ENCODE measurements around the gene PCBP4.

DNA sequence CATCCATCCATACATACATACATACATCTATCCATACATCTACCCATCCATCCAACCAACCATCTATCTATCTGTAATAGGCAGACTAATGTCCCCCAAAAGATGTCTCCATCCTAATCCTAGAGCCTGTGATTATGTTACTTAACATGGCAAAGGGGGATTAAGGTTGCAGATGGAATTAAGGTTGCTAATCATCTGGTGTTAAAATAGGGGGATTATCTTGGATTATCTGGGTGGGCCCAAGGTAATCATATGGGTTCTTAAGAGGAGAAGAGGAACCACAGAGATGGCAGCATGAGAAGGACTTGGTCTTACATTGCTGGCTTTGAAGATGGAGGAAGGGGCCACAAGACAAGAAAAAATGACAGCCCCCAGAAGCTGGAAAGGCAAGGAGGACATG, 43.2 kb upstream of the PCBP4 start:
- TF ChIP-seq CTCF (optimal IDR thresholded peaks at IDR 0.05 in 1 of 3, IDR thresholded peaks at IDR 0.05 in 1 of 3, conservative IDR thresholded peaks at IDR 0.05 in 1 of 3; ENCODE audit: extremely low read depth in 1 of 3, insufficient read depth in 2 of 3, low read length in 3 of 3) = no peak
- TF ChIP-seq EZH2 (IDR thresholded peaks at IDR 0.05; ENCODE audit: low read length) = no peak

Data from keratinocyte (primary cell).